Stimulated activated CD8-positive, alpha-beta memory T cell treated with anti-CD3 and anti-CD28 coated beads, Interleukin-15, amount 100 ng/mL, for 24 hours (primary cell): ENCODE results near the gene STIP1.
"Not testable (repeated sequence)": the region's sequence is repeated elsewhere in the genome, so short reads cannot be mapped to it uniquely, and the experiment has no call there.

ENCODE experiments used
- DNase-seq: peaks from one replicate; pipeline ENCODE4 v3.0.0-alpha.2; 2020; ENCODE audit warnings: low read depth

The STIP1 gene

GRCh38 chr11:64238076-64238475 lies 52.1 kb downstream of the STIP1 start:
- DNase-seq: no peak

- no peak for DNase-seq
These were observed 53.0 kb downstream of the STIP1 start for GRCh38 chr11:64238999-64239398.

GRCh38 chr11:64239662-64240434 lies 53.9 kb downstream of the STIP1 start:
- no peak for DNase-seq

GRCh38 chr11:64240435-64241240 lies 54.7 kb downstream of the STIP1 start, which contains the start of gene FKBP2:
TSS of gene FKBP2 (plus strand) at chr11:64241095. CDS start at chr11:64242388, 1,293 bp downstream.
- DNase-seq: peak; percentile 96

- DNase-seq: peak; percentile 99
These were observed 55.2 kb downstream of the STIP1 start for GRCh38 chr11:64241241-64241490.

GRCh38 chr11:64241491-64242374 lies 55.8 kb downstream of the STIP1 start:
- DNase-seq: no peak

GRCh38 chr11:64243236-64243854 lies 57.4 kb downstream of the STIP1 start:
- no peak for DNase-seq

- no peak for DNase-seq
These were observed 58.1 kb downstream of the STIP1 start for GRCh38 chr11:64244107-64244506.

- no peak for DNase-seq
These were observed 59.0 kb downstream of the STIP1 start for GRCh38 chr11:64244966-64245365.

- no peak for DNase-seq
These were observed 59.4 kb downstream of the STIP1 start for GRCh38 chr11:64245401-64245796.

- DNase-seq: peak; percentile 48
These were observed 60.0 kb downstream of the STIP1 start for GRCh38 chr11:64245797-64246620.

- not testable (repeated sequence) for DNase-seq
These were observed 60.6 kb downstream of the STIP1 start for GRCh38 chr11:64246621-64246870.

- DNase-seq: peak; percentile 50
These were observed 61.1 kb downstream of the STIP1 start, which contains the start of gene PPP1R14B for GRCh38 chr11:64246871-64247728. TSS of gene PPP1R14B (minus strand) at chr11:64246943. CDS start at chr11:64246673, 270 bp downstream.

GRCh38 chr11:64247729-64248531 lies 62.0 kb downstream of the STIP1 start:
- no peak for DNase-seq

GRCh38 chr11:64248578-64248977 lies 62.6 kb downstream of the STIP1 start:
- no peak for DNase-seq

- DNase-seq: no peak
These were observed 63.1 kb downstream of the STIP1 start for GRCh38 chr11:64249038-64249437.

- no peak for DNase-seq
These were observed 63.8 kb downstream of the STIP1 start for GRCh38 chr11:64249563-64250414.

- DNase-seq: no peak
These were observed 64.5 kb downstream of the STIP1 start for GRCh38 chr11:64250415-64251015.
